K562 (cell line): ENCODE measurements around the gene USP24. TPM values are rescaled to one million over a fixed set of nuclear protein-coding genes. Genes with fewer than 3 reads are reported as not detected.

Experiments used
- ATAC-seq: fragments of 200-7000 bp; cut with Tn5 transposase; 3 replicates; pipeline ENCODE4 v1.9.1; 2020; ENCODE audit warnings: moderate library complexity
- BruUV-seq: library from RNA; stranded (reverse); fragments of 400-500 nt; replicated peaks from 2 replicates; lab custom pipeline; 2021; lab: Mats Ljungman, UMichigan
- CTCF ChIA-PET: fragments of 300-600 bp; formaldehyde crosslinking; extraction: SDS; loops from one replicate; lab custom pipeline; 2021; ENCODE audit warnings: low intra/inter-chr PET ratio; lab: Yijun Ruan, JAX
- POLR2A ChIA-PET: fragments of 300-600, 350-650 bp; sonication (Branson Sonifier 250); formaldehyde crosslinking; extraction: SDS; loops from one replicate; lab custom pipeline; 2021; ENCODE audit warnings: antibody characterized with exemption, inconsistent platforms; lab: Yijun Ruan, JAX
- DNase-seq, 4 experiments: peaks; one replicate each; pipeline versions ENCODE4 v3.0.0 to v3.0.0-alpha.2; 2011 to 2018; ENCODE audit warnings: low spot score in 3 of 4, mixed read lengths in 3 of 4; ENCODE audit errors: extremely low read depth in 1 of 4
- FAIRE-seq: peaks from 2 replicates; lab custom pipeline; 2011; peaks lifted over from hg19 to GRCh38; lab: Jason Lieb, UNC
- H2AFZ ChIP-seq: 2 replicates; pipeline ENCODE4 v1.6.0; 2011; ENCODE audit warnings: low read depth, low read length, control low read depth, inconsistent platforms
- H3K27ac ChIP-seq: fragments of 200-600 bp; 3 replicates; pipeline ENCODE4 v1.8.0; 2011; ENCODE audit warnings: low read depth, mild to moderate bottlenecking, control low read depth, inconsistent platforms, low read length, moderate library complexity, mixed read lengths; ENCODE audit errors: extremely low read depth
- H3K27me3 ChIP-seq, 2 experiments: fragments of 300-600 bp in 1 of 2; 2 replicates in 1 of 2; 3 replicates in 1 of 2; pipeline versions ENCODE4 v1.6.0 to v1.8.0; 2011; ENCODE audit warnings: inconsistent platforms in 2 of 2, low read length in 2 of 2, mild to moderate bottlenecking in 1 of 2, mixed read lengths in 1 of 2, moderate library complexity in 1 of 2; ENCODE audit not compliant: control insufficient read depth in 2 of 2, insufficient read depth in 2 of 2
- H3K36me3 ChIP-seq: fragments of 300-600 bp; 3 replicates; pipeline ENCODE4 v1.8.0; 2011; ENCODE audit warnings: mild to moderate bottlenecking, low read length, inconsistent platforms; ENCODE audit not compliant: control insufficient read depth, insufficient read depth
- H3K4me1 ChIP-seq, 2 experiments: fragments of 200-600 bp in 1 of 2; replicated peaks in 1 of 2; 2 replicates in 1 of 2; 3 replicates in 1 of 2; pipeline versions ENCODE4 v1.5.1 to v1.8.0; 2011; ENCODE audit warnings: inconsistent platforms in 2 of 2, low read length in 2 of 2, mild to moderate bottlenecking in 1 of 2, mixed read lengths in 1 of 2, moderate library complexity in 1 of 2; ENCODE audit not compliant: control insufficient read depth in 2 of 2, insufficient read depth in 2 of 2
- H3K4me2 ChIP-seq: 2 replicates; pipeline ENCODE4 v1.6.1; 2011; ENCODE audit warnings: low read length, control low read depth, inconsistent platforms, mixed read lengths; ENCODE audit not compliant: insufficient read depth
- H3K4me3 ChIP-seq: fragments of 200-600 bp; sonication (generic), shearing (Covaris generic); 2 replicates; pipeline ENCODE4 v1.5.1; 2016; ENCODE audit warnings: control low read depth, inconsistent platforms
- H3K79me2 ChIP-seq: fragments of 200-600 bp; 3 replicates; pipeline ENCODE4 v1.8.0; 2011; ENCODE audit warnings: low read length, inconsistent platforms; ENCODE audit not compliant: control insufficient read depth, insufficient read depth
- H3K9ac ChIP-seq, 2 experiments: 2 replicates each; pipeline versions ENCODE4 v1.6.0 to v1.6.1; 2011; ENCODE audit warnings: low read depth in 2 of 2, low read length in 2 of 2, control low read depth in 1 of 2, inconsistent platforms in 1 of 2, mild to moderate bottlenecking in 1 of 2, mixed read lengths in 1 of 2; ENCODE audit not compliant: insufficient read depth in 1 of 2
- H3K9me1 ChIP-seq: one replicate; pipeline ENCODE4 v1.6.0; 2011; ENCODE audit warnings: inconsistent platforms, mild to moderate bottlenecking, low read length, moderate library complexity; ENCODE audit not compliant: control insufficient read depth, insufficient read depth
- H3K9me3 ChIP-seq: replicated peaks from 2 replicates; pipeline ENCODE4 v1.5.1; 2011; ENCODE audit warnings: low read depth, low read length, inconsistent platforms; ENCODE audit not compliant: control insufficient read depth, insufficient read depth
- H4K20me1 ChIP-seq: replicated peaks from 2 replicates; pipeline ENCODE4 v1.6.1; 2011; ENCODE audit warnings: low read length, inconsistent platforms, mixed read lengths; ENCODE audit not compliant: control insufficient read depth, insufficient read depth
- CBX3 ChIP-seq, 2 experiments: IDR thresholded peaks; 1 replicate in 1 of 2; 2 replicates in 1 of 2; pipeline ENCODE4 v1.6.1; 2012; ENCODE audit warnings: inconsistent platforms in 2 of 2, low read length in 2 of 2, borderline replicate concordance in 1 of 2, control low read depth in 1 of 2
- ETS1 ChIP-seq: conservative IDR thresholded peaks from 2 replicates; pipeline ENCODE4 v1.6.1; 2011; ENCODE audit warnings: low read depth, mild to moderate bottlenecking, low read length; ENCODE audit not compliant: control insufficient read depth
- FOXK1 ChIP-seq: sonication (generic); formaldehyde crosslinking; IDR thresholded peaks from 2 replicates; pipeline ENCODE4 v1.8.0; 2022; ENCODE audit warnings: missing genetic modification reagents, mild to moderate bottlenecking, borderline replicate concordance
- HMBOX1 ChIP-seq: sonication (generic); IDR thresholded peaks from 2 replicates; pipeline ENCODE4 v1.6.1; 2016
- MIER1 ChIP-seq: fragments of 450-650 bp; IDR thresholded peaks from 2 replicates; pipeline ENCODE4 v1.6.1; 2016; ENCODE audit warnings: antibody characterized with exemption, mild to moderate bottlenecking, low read depth
- MYBL2 ChIP-seq, 2 experiments: fragments of 450-650 bp in 1 of 2; sonication (generic) in 1 of 2; formaldehyde crosslinking in 1 of 2; IDR thresholded peaks; 2 replicates each; pipeline versions ENCODE4 v1.6.1 to v1.8.1; 2017 to 2022; ENCODE audit warnings: borderline replicate concordance in 1 of 2, inconsistent platforms in 1 of 2, low read depth in 1 of 2, mild to moderate bottlenecking in 1 of 2, missing genetic modification reagents in 1 of 2, moderate library complexity in 1 of 2
- NR2C1 ChIP-seq, 2 experiments: fragments of 450-650 bp; IDR thresholded peaks; 2 replicates each; pipeline ENCODE4 v1.6.1; 2017; ENCODE audit warnings: mild to moderate bottlenecking in 2 of 2, antibody characterized with exemption in 1 of 2, inconsistent platforms in 1 of 2, missing compliant biosample characterization in 1 of 2, missing genetic modification characterization in 1 of 2
- PRDM10 ChIP-seq: fragments of 450-650 bp; IDR thresholded peaks from 2 replicates; pipeline ENCODE4 v1.6.1; 2018; ENCODE audit not compliant: partially characterized antibody
- RBM25 ChIP-seq: fragments of 200-400 bp; formaldehyde crosslinking; IDR thresholded peaks from 2 replicates; pipeline ENCODE4 v1.6.1; 2018; ENCODE audit warnings: low read length, low read depth, moderate library complexity; ENCODE audit not compliant: severe bottlenecking
- SNIP1 ChIP-seq: fragments of 450-650 bp; IDR thresholded peaks from 2 replicates; pipeline ENCODE4 v1.7.1; 2017; ENCODE audit warnings: low read depth, mild to moderate bottlenecking
- SOX6 ChIP-seq: fragments of 450-650 bp; IDR thresholded peaks from 2 replicates; pipeline ENCODE4 v1.6.1; 2014; ENCODE audit warnings: mild to moderate bottlenecking
- TOE1 ChIP-seq, 2 experiments: fragments of 450-650 bp in 1 of 2; sonication (generic) in 1 of 2; formaldehyde crosslinking in 1 of 2; IDR thresholded peaks; 2 replicates each; pipeline versions ENCODE4 v1.7.1 to v1.8.0; 2016 to 2022; ENCODE audit warnings: borderline replicate concordance in 2 of 2, mild to moderate bottlenecking in 2 of 2, antibody characterized with exemption in 1 of 2, inconsistent platforms in 1 of 2, low read depth in 1 of 2, missing genetic modification reagents in 1 of 2, moderate library complexity in 1 of 2
- ZEB2 ChIP-seq: fragments of 450-650 bp; IDR thresholded peaks from 2 replicates; pipeline ENCODE4 v1.6.1; 2016
- ZFP36 ChIP-seq: fragments of 150-350 bp; IDR thresholded peaks from 2 replicates; pipeline ENCODE4 v1.6.1; 2018; ENCODE audit warnings: low read length, low read depth; ENCODE audit not compliant: partially characterized antibody
- WGBS: fragments of 100-300 bp; shearing (Covaris generic); methylation state at CpG from one replicate; pipeline ENCODE4 v1.1.6; 2016; ENCODE audit warnings: low coverage, mixed read lengths; ENCODE audit not compliant: insufficient coverage; ENCODE audit errors: missing lambda C conversion rate; 5-methylcytosine and 5-hydroxymethylcytosine counted together
- in situ Hi-C: fragments of 300-500 bp; cut with MboI; formaldehyde crosslinking; loops from 4 replicates; pipeline ENCODE4 v1.15.0; 2018; ENCODE audit warnings: inconsistent platforms, mixed read lengths
- intact Hi-C: fragments of 100-400 bp; cut with micrococcal nuclease; formaldehyde crosslinking; loops from 2 replicates; pipeline ENCODE4 v1.14.2; 2022
- polyA plus RNA-seq, 8 experiments: library from polyadenylated mRNA; depleted of rRNA in 4 of 8; stranded (reverse) in 5 of 8; unstranded in 3 of 8; fragments of >200 nt; fragmentation: Nextera tagmentation in 2 of 8; fragmentation: Illumina TruSeq in 1 of 8; extraction: Ambion mirVana in 2 of 8; extraction: Trizol in 1 of 8; gene quantifications; 2 replicates each; pipeline versions ENCODE4 v1.2.1 to v1.2.3, GENCODE V29; 2011 to 2014; ENCODE audit warnings: inconsistent platforms in 1 of 8, missing spikeins in 1 of 8
- total RNA-seq, 7 experiments: library from RNA; depleted of rRNA in 6 of 7; stranded (reverse); fragments of >200 nt in 6 of 7; fragmentation: Illumina TruSeq in 2 of 7; extraction: Trizol in 2 of 7; gene quantifications; 2 replicates each; pipeline versions ENCODE4 v1.2.1 to v1.2.3, GENCODE V29; 2011 to 2021; ENCODE audit warnings: low replicate concordance in 1 of 7

Gene USP24
- total and polyA plus RNA-seq, 9 of the 15 experiments (the other 6 are each of a cell fraction or from before 2014, with no cell fraction given), result 7.7 to 62.6 (median 36.8) TPM

GRCh38 chr1:55209247-55209646, 5.9 kb downstream of the USP24 start (continued):
- TF ChIP-seq PRDM10, result peak; percentile 55
- TF ChIP-seq SOX6, result 0 out of 2 replicates have a peak, but pooled peaks have one; percentile 19
- peak; percentile 68; the same call in 1 of the 2 replicates for TF ChIP-seq MIER1
- peak; percentile 36 for TF ChIP-seq RBM25
- TF ChIP-seq ZFP36, result peak; percentile 72
- TF ChIP-seq CBX3 (IDR thresholded peaks at IDR 0.05; ENCODE audit: borderline replicate concordance in 1 of 2, low read length in 2 of 2), result peak in 1 of 2 experiments; percentile 57; a peak in 1 of 3 replicates
- TF ChIP-seq FOXK1 (CRISPR knock-in tag), result no peak

GRCh38 chr1:55206210-55206609, 9.0 kb downstream of the USP24 start:
- Histone ChIP-seq H3K9ac (peak overlapping the region in 1 of 2 experiments; percentile 2; a peak in 1 of 4 replicates), H3K9me3 (no peaks in the 10 kb centered on the region), H3K4me2 (peak overlapping the region; percentile 32; the same call in 1 of the 2 replicates), H3K4me3 (no peak overlapping the region), H3K27me3 (no peaks in the 10 kb centered on the region), H2AFZ (no peak overlapping the region), H4K20me1 (no peaks in the 10 kb centered on the region), H3K79me2 (peaks cover 96% of the 10 kb centered on the region), H3K4me1 (peaks cover 7 to 51% of the 10 kb centered on the region in 2 experiments), H3K9me1 (no peaks in the 10 kb centered on the region), H3K36me3 (peaks cover 35% of the 10 kb centered on the region), H3K27ac (peak overlapping the region; percentile 52; the same call in 2 of the 3 replicates)
- DNase-seq (no peak), FAIRE-seq (no peak), ATAC-seq (peak; percentile 47)
- intact Hi-C loops (no loop called here), in situ Hi-C loops (no loop called here)
- 9% methylated on average over 2 of the region's 2 CpGs for WGBS
- ChIA-PET CTCF (no interaction called here), POLR2A (interaction anchor here (0.6 to 2.9 kb wide), 7 partner anchors 9 to 17 kb away, joined by 3 to 23 read pairs (median 4); partner anchors contain the start of gene USP24)
- BruUV-seq, result no TSS peak
- no peak for TF ChIP-seq ETS1
- TF ChIP-seq MYBL2 (IDR thresholded peaks at IDR 0.05; ENCODE audit: low read depth), result no peak
- TF ChIP-seq MYBL2 (CRISPR knock-in tag; IDR thresholded peaks at IDR 0.05; ENCODE audit: borderline replicate concordance), result no peak
- no peak for TF ChIP-seq HMBOX1
- TF ChIP-seq SNIP1, result no peak
- no peak for TF ChIP-seq NR2C1 (IDR thresholded peaks at IDR 0.05)
- no peak for TF ChIP-seq NR2C1 (tag; IDR thresholded peaks at IDR 0.05)
- no peak for TF ChIP-seq TOE1 (IDR thresholded peaks at IDR 0.05; ENCODE audit: borderline replicate concordance)
- no peak for TF ChIP-seq TOE1 (CRISPR knock-in tag; IDR thresholded peaks at IDR 0.05; ENCODE audit: borderline replicate concordance, low read depth)
- peak; percentile 37; the same call in 1 of the 2 replicates for TF ChIP-seq ZEB2
